ENCODE measurements around the gene STXBP1. TPM values are rescaled to one million over a fixed set of nuclear protein-coding genes. Genes with fewer than 3 reads are reported as not detected.

STXBP1 gene
- total and polyA plus RNA-seq, 9 of the 15 experiments (the other 6 are each of a cell fraction or from before 2014, with no cell fraction given): 4.6 to 35.1 (median 9.7) TPM

GRCh38 chr9:127629468-127630081 is 17.5 kb downstream of the STXBP1 start (continued):
- no peak for TF ChIP-seq IRF9 (tag; IDR thresholded peaks at IDR 0.05)
- TF ChIP-seq ZNF668 (CRISPR knock-in tag; IDR thresholded peaks at IDR 0.05): no peak
- TF ChIP-seq LARP7 (IDR thresholded peaks at IDR 0.05): no peak
- TF ChIP-seq CHD1 (IDR thresholded peaks at IDR 0.05; ENCODE audit: low read length): no peak
- TF ChIP-seq ILK (tag; IDR thresholded peaks at IDR 0.05; ENCODE audit: borderline replicate concordance, low read depth): no peak
- TF ChIP-seq, protein P1, sequence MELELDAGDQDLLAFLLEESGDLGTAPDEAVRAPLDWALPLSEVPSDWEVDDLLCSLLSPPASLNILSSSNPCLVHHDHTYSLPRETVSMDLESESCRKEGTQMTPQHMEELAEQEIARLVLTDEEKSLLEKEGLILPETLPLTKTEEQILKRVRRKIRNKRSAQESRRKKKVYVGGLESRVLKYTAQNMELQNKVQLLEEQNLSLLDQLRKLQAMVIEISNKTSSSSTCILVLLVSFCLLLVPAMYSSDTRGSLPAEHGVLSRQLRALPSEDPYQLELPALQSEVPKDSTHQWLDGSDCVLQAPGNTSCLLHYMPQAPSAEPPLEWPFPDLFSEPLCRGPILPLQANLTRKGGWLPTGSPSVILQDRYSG (tag; conservative IDR thresholded peaks at IDR 0.05; ENCODE audit: low read depth): no peak
- no peak for TF ChIP-seq E2F4 (CRISPR knock-in tag; IDR thresholded peaks at IDR 0.05; ENCODE audit: low read depth)
- TF ChIP-seq ZFP36 (IDR thresholded peaks at IDR 0.05; ENCODE audit: low read depth, low read length, partially characterized antibody): no peak
- no peak for TF ChIP-seq HES1 (IDR thresholded peaks at IDR 0.05; ENCODE audit: low read depth)
- no peak for TF ChIP-seq KDM5B (IDR thresholded peaks at IDR 0.05; ENCODE audit: insufficient replicate concordance, low read depth, low read length)
- TF ChIP-seq, protein P2, sequence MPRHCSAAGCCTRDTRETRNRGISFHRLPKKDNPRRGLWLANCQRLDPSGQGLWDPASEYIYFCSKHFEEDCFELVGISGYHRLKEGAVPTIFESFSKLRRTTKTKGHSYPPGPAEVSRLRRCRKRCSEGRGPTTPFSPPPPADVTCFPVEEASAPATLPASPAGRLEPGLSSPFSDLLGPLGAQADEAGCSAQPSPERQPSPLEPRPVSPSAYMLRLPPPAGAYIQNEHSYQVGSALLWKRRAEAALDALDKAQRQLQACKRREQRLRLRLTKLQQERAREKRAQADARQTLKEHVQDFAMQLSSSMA (CRISPR knock-in tag; IDR thresholded peaks at IDR 0.05): no peak
- no peak for TF ChIP-seq POLR2AphosphoS2 (IDR thresholded peaks at IDR 0.05; ENCODE audit: low read length)
- no peak for TF ChIP-seq ZNF444 (CRISPR knock-in tag; IDR thresholded peaks at IDR 0.05)
- TF ChIP-seq IRF1 (CRISPR knock-in tag; IDR thresholded peaks at IDR 0.05; ENCODE audit: borderline replicate concordance): no peak
- no peak for TF ChIP-seq ZNF280B (CRISPR knock-in tag; IDR thresholded peaks at IDR 0.05)
- no peak for TF ChIP-seq CBX1 (IDR thresholded peaks at IDR 0.05; ENCODE audit: low read depth)
- no peak for TF ChIP-seq SETDB1 (IDR thresholded peaks at IDR 0.05; ENCODE audit: low read length)

Measured in K562 (cell line).